Measurements from ENCODE around the gene MIDN.
A peak's percentile ranks its signal among the peaks of the same experiment; 100 is the strongest.

Gene MIDN

DNA sequence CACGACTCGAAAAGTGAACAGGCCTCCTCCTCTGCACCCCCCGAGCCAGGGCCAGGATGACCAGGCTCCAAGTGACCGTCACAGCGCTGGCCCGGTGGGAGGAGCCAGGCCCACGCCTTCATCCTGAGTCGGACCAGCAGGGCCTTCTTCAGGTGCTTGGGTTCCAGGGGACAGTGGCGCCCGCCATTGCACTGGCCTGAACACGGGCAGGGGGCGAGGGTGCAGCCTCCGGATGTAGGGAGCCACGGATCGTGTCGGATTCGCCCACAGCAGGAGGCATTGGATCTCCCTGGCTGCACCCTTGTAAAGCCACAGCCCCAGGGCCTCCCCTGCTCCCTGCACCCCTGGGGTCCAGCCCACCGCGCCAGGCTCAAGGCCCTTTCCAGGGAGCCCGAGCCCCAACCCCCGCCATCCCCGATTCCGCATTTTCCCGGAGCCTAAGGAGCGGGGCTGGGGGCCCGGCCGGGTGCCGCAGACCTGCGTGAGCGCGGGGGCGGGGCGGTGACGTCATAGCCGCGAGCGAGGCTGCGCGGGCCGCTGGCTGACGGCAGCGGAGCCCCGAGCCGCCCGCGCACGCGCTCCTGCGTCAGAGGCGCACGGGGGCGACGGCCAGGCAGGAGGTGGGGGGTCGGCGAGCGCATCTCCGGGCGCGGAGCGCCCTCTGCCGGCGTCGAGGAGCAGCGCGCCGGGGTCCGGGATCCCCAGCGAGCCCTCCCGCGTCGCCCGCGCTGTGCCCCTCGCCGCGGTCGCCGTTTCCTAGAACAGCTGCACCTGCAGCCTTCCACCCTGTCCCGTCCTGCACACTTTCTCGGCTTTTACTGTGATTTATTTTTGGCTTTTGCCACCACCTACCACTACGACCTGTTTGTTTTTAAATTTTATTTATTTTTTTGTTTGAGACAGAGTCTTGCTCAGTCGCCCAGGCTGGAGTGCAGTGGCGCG is 8.3 kb upstream of the MIDN start:
- peak overlapping the region; percentile 32 for H3K4me3 ChIP-seq (replicated peaks; ENCODE audit: low read depth, low read length)
- no peak for DNase-seq (ENCODE audit: extremely low read depth, low read depth)
- TF ChIP-seq, protein P1, sequence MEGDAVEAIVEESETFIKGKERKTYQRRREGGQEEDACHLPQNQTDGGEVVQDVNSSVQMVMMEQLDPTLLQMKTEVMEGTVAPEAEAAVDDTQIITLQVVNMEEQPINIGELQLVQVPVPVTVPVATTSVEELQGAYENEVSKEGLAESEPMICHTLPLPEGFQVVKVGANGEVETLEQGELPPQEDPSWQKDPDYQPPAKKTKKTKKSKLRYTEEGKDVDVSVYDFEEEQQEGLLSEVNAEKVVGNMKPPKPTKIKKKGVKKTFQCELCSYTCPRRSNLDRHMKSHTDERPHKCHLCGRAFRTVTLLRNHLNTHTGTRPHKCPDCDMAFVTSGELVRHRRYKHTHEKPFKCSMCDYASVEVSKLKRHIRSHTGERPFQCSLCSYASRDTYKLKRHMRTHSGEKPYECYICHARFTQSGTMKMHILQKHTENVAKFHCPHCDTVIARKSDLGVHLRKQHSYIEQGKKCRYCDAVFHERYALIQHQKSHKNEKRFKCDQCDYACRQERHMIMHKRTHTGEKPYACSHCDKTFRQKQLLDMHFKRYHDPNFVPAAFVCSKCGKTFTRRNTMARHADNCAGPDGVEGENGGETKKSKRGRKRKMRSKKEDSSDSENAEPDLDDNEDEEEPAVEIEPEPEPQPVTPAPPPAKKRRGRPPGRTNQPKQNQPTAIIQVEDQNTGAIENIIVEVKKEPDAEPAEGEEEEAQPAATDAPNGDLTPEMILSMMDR (IDR thresholded peaks at IDR 0.05; ENCODE audit: low read depth, low read length, missing control alignments) = peak; percentile 51

DNA sequence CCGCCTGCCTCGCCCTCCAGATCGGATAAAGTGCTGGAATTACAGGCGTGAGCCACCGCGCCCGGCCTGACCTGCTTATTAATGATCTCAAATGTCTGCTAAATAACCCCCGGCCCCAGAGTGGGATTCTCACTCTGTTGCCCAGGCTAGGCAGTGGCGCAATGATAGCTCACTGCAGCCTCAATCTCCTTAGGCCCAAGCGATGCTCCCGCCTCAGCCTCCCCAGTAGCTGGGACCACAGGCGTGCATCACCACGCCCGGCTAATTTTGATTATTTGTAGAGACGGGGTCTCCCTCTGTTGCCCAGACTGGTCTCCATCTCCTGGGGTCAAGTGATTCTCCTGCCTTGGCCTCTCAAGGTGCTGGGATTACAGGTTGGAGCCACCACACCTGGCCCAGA is 7.5 kb upstream of the MIDN start:
- no peak for DNase-seq (ENCODE audit: extremely low read depth, low read depth)
- TF ChIP-seq, protein P1 (IDR thresholded peaks at IDR 0.05; ENCODE audit: low read depth, low read length, missing control alignments) = no peak
- H3K4me3 ChIP-seq (replicated peaks; ENCODE audit: low read depth, low read length) = peak overlapping the region; percentile 79

DNA sequence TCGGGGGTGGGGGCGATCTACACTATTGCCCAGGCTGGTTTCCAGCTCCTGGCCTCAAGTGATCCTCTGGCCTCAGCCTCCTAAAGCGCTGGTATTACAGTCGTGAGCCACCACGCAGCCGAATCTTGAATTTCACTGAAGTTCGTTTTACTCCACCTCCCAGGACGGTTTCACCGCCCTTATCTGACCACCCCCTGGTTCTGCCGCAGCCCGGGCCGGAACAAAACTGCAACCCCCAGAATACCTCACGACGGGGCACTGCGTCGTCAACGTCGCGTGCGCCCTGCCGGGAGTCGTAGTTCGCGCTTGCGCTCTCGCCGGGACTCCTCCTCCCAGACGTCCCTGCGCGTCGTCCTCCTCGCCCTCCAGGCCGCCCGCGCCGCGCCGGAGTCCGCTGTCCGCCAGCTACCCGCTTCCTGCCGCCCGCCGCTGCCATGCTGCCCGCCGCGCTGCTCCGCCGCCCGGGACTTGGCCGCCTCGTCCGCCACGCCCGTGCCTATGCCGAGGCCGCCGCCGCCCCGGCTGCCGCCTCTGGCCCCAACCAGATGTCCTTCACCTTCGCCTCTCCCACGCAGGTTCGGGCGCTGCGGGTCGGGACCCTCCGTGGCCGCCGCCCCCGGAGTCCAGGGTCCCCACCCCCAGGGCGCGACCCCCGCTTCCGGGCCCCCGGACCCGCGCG is 6.8 kb upstream of the MIDN start, which contains the start of gene ATP5F1D:
Gene ATP5F1D, plus strand, starts transcription at position 335 of the 679 bp plus-strand sequence. Its CDS starts 100 bp downstream, at position 435.
- H3K4me3 ChIP-seq (replicated peaks; ENCODE audit: low read depth, low read length) = peak within 1 kb of the TSS; percentile 79
- DNase-seq (ENCODE audit: extremely low read depth, low read depth) = no peak
- TF ChIP-seq, protein P1 (IDR thresholded peaks at IDR 0.05; ENCODE audit: low read depth, low read length, missing control alignments) = no peak

DNA sequence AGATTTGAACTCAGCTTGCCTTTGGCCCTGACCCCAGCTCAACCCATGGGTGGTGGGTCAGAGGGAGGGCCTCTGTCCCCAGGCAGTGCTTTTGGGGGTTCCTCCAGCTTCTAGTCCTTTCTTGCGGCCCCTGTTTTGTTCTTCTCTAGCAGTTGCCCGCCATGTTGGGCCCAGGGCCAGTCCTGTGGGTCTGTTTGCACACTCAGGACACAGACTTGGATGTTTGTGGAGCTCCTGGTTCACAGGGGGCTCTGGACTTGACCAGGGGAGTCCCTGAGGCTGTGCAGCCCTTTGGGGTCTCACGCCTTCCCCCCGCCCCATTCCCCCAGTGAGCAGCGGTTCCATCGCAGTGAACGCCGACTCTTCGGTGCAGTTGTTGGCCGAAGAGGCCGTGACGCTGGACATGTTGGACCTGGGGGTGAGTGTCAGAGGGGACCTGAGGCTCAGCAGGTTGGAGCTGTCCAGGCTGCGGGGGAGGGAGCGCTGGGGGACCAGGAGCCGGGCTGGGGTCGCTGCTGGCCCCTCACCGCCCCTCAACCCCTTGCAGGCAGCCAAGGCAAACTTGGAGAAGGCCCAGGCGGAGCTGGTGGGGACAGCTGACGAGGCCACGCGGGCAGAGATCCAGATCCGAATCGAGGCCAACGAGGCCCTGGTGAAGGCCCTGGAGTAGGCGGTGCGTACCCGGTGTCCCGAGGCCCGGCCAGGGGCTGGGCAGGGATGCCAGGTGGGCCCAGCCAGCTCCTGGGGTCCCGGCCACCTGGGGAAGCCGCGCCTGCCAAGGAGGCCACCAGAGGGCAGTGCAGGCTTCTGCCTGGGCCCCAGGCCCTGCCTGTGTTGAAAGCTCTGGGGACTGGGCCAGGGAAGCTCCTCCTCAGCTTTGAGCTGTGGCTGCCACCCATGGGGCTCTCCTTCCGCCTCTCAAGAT is 4.4 kb upstream of the MIDN start:
- H3K4me3 ChIP-seq (replicated peaks; ENCODE audit: low read depth, low read length) = peak overlapping the region; percentile 79
- DNase-seq (ENCODE audit: extremely low read depth, low read depth) = no peak
- TF ChIP-seq, protein P1 (IDR thresholded peaks at IDR 0.05; ENCODE audit: low read depth, low read length, missing control alignments) = peak; percentile 92

DNA sequence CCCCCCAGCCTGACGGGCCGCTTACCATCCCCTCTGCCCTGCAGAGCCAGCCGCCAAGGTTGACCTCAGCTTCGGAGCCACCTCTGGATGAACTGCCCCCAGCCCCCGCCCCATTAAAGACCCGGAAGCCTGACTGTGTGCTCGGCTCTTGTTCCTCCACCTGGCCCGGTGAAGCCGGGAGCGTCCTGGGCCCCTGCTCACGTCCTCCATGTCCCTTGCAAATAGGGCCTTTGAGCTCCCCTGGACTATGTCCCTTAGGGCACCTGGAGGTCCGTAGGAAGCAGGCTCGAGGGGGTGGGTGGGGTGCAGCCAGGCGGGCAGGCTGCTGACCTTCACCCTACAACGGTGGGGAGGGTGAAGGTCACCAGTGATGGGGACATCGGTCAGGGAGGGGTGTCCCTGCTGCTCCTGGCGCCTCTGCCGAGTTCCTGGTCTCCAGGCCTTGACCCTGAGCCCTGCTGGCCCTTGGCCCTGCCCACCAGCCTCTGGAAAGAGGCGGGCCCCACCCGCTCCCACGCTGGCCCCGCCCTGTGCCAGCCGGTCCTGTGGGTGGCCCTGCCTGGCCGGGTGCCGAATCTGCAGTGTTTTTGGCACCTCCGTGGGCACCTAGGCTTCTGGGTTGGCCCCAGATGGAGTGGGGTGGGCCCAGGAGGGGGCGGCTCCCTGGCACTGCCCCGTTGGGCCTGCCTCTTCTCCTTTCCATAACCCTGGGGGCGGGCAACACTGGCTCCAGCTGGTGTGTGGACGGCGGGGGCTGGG is 3.5 kb upstream of the MIDN start:
- TF ChIP-seq, protein P1 (IDR thresholded peaks at IDR 0.05; ENCODE audit: low read depth, low read length, missing control alignments) = no peak
- DNase-seq (ENCODE audit: extremely low read depth, low read depth) = no peak
- H3K4me3 ChIP-seq (replicated peaks; ENCODE audit: low read depth, low read length) = peak overlapping the region; percentile 79
